Measurements from ENCODE around the gene C3orf38.
"Not testable (repeated sequence)": the region's sequence is repeated elsewhere in the genome, so short reads cannot be mapped to it uniquely, and the experiment has no call there.

The C3orf38 gene

GRCh38 chr3:88152841-88153240, 3.1 kb downstream of the C3orf38 start:
- DNase-seq (ENCODE audit: low read depth), result no peak

DNA sequence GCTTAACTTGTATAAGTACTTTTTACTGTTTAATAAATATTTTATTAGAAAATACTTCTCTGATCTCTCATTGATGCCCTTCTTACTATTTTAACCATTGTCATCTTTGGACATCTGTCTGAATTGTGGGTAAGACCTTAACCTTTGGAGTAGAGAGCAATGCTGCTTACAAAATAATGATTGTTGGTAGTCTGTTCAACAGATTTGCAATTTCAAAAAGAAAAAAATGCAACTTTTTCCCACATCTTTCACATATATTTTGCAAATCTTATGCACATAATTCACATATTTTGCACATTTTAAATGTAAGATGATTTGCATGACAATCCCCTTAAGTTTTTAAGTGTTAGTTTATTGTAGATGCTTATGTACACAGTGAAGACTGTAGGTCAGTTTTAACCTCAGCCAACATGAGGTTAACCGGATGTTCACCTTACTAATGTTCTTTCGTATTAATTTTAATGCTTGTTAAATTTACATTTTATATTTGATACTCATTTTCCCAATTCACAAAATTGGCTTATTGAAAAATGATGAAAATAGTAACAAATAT, 16.7 kb downstream of the C3orf38 start:
- DNase-seq (ENCODE audit: low read depth), result no peak

DNA sequence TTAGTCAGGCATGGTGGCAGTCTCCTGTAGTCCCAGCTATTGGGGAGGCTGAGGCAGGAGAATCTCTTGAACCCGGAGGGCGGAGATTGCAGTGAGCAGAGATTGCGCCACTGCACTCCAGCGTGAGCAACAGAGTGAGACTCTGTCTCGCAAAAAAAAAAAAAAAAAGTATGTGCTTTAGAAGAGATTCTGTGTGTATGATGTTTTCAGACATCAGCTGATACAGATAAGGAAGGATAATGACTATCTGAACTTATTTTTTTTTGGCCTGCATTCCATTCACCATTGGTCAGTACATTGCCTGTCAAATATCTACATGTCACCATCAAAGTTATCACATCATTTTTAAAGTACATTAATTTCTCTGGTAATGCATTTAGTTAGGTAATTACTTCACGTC, 17.4 kb downstream of the C3orf38 start:
- no peak for DNase-seq (ENCODE audit: low read depth)

- peak; percentile 35 for DNase-seq (ENCODE audit: low read depth)
Measured at GRCh38 chr3:88167704-88168103, 17.9 kb downstream of the C3orf38 start.

DNA sequence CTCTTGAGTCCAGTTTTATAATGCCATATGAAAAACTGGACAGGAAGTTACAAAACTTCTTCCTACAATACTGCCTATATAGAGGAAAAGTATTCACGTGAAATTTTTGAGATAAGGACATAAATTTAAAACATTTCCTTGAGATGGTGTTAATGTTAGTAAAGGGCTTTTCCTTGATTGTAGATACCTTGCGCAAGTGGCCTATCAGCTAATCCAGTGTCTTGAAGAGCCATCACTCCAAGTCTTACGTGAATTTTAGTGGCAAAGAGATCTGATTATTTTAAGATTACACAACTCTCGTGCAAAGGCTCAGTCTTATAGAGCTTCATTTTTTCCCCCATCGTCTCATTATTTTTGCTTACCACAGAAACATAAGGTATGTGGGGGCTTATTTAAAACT, 18.4 kb downstream of the C3orf38 start:
- DNase-seq (ENCODE audit: low read depth), result no peak

DNA sequence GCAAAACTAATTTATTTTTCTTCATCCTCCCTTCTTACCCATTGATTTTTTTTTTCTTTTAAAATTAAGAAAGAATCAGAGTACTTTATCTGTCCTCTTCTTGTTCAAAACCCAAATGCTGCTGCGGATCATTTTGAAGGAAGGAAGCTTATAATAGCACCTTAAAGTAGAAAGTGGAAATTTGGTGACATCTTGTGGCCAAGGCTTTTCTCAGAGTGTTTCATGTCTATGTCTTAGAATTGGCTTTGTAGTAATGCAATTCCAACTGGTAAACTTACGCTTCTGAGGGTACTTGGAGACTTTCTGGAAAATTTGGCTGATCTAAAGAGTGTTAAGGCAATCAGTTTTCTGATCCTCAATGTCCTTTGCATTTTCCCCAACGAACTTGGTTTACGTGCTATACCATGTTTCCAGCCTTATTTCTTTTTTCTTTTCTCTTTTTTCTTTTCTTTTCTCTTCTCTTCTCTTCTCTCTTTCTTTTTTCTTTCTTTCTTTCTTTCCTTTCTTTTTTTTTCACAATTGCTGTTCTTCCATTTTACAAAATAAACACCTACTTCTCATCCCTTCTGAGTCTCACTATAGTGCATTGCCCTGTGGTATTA, 30.7 kb downstream of the C3orf38 start:
- peak; percentile 67 for DNase-seq (ENCODE audit: low read depth)

GRCh38 chr3:88182165-88182918, 32.6 kb downstream of the C3orf38 start:
- DNase-seq (ENCODE audit: low read depth), result not testable (repeated sequence)

DNA sequence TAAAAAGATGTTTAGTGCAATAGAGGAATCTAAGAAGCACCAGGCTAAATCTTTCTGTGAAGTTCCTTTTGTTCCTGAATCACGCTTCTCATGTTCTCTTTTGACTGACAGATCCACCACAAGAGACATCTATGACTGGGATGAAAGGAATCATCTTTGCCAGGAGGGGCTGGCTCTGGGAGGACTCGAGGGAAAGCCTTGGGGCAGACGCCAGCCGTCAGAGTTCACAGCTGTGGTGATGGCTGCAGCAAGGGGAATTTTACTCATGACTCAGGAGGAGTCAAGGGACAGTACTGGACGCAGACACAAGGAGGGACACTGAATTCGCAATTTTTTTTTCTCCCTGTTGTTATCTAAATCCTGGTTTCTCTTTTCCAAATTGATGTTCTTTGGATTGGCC, 38.7 kb downstream of the C3orf38 start:
- DNase-seq (ENCODE audit: low read depth), result peak; percentile 24

GRCh38 chr3:88189361-88189810, 39.6 kb downstream of the C3orf38 start:
- peak; percentile 3 for DNase-seq (ENCODE audit: low read depth)

- no peak for DNase-seq (ENCODE audit: low read depth)
Measured at GRCh38 chr3:88191872-88192409, 42.2 kb downstream of the C3orf38 start.

DNA sequence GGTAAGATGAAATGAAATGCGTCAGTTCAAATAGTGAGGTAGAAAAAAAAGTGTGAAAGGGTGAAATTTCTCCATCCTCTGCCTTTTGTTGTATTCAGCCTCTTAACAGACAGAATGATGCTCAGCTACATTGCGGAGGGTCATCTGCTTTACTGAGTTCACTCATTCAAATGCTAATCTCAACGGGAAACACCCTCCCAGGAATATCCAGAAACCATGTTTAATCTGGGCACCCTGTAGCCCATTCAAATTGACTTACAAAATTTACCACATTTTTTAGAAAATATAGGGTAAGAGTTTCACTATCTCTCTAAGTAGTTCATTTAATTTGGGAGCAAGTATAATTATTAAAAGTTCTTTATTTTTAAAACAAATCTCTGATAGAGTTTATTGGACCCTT, 42.9 kb downstream of the C3orf38 start:
- DNase-seq (ENCODE audit: low read depth), result no peak

- peak; percentile 11 for DNase-seq (ENCODE audit: low read depth)
Measured at GRCh38 chr3:88195951-88196434, 46.2 kb downstream of the C3orf38 start.

GRCh38 chr3:88198121-88198520, 48.4 kb downstream of the C3orf38 start:
- no peak for DNase-seq (ENCODE audit: low read depth)

DNA sequence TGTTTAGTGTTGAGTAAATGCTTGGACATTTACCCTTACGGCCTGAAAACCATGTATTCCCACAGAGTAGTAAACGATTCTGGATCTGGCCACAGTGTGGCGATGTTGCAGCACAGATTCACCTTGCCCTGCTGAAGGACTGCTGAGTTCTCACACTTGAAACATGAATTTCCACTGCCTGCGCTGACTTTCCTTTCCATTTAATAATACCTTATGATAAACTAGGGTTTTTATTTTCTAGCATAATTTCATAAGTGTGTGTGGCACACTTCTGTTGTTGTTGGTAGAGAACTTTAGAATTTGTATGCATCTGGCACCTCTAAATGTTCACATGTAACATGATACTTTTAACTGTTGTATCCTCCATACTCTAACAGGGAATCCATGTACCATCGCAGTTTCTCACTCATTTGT, 53.9 kb downstream of the C3orf38 start:
- DNase-seq (ENCODE audit: low read depth), result peak; percentile 69
